B cell (primary cell): ENCODE results near the gene PARD3. TPM values are rescaled to one million over a fixed set of nuclear protein-coding genes. Genes with fewer than 3 reads are reported as not detected.

ENCODE experiments used
- ATAC-seq: fragments of 200-7000 bp; cut with Tn5 transposase; one replicate; pipeline ENCODE4 v1.10.0; 2021; ENCODE audit warnings: low read depth, mild to moderate bottlenecking, moderate number of reproducible peaks, moderate library complexity
- CTCF ChIA-PET: fragments of 350-600 bp; sonication (Branson Sonifier 250); formaldehyde crosslinking; loops from one replicate; lab custom pipeline; 2021; ENCODE audit warnings: antibody characterized with exemption, inconsistent platforms; lab: Charles Lee
- POLR2A ChIA-PET: fragments of 350-600 bp; sonication (Branson Sonifier 250); formaldehyde crosslinking; loops from one replicate; lab custom pipeline; 2021; ENCODE audit warnings: antibody characterized with exemption; lab: Charles Lee
- DNase-seq: peaks from one replicate; pipeline ENCODE4 v3.0.0; 2013
- H2AFZ ChIP-seq: 2 replicates; pipeline ENCODE4 v1.6.1; 2012; ENCODE audit warnings: mild to moderate bottlenecking, low read depth, low read length; ENCODE audit not compliant: insufficient read depth, poor library complexity, severe bottlenecking
- H3K27ac ChIP-seq, 2 donors: 1 replicate in 1 of 2; 2 replicates in 1 of 2; pipeline ENCODE4 v1.5.1; 2012 to 2013; ENCODE audit warnings: low read length in 2 of 2, mild to moderate bottlenecking in 2 of 2, moderate library complexity in 1 of 2
- H3K27me3 ChIP-seq, 4 experiments: fragments of 200-600 bp in 1 of 4; sonication (generic) in 1 of 4; replicated peaks in 1 of 4; 1 replicate in 2 of 4; 2 replicates in 2 of 4; pipeline versions ENCODE4 v1.6.1 to v1.7.0; 2013 to 2016; ENCODE audit warnings: low read length in 3 of 4, mild to moderate bottlenecking in 2 of 4, mixed read lengths in 1 of 4, moderate library complexity in 1 of 4; ENCODE audit not compliant: insufficient read depth in 4 of 4, control insufficient read depth in 3 of 4; ENCODE audit errors: control extremely low read depth in 1 of 4
- H3K36me3 ChIP-seq, 2 experiments: replicated peaks in 1 of 2; 1 replicate in 1 of 2; 2 replicates in 1 of 2; pipeline versions ENCODE4 v1.6.1 to v1.7.1; 2013; ENCODE audit warnings: low read length in 1 of 2; ENCODE audit not compliant: insufficient read depth in 2 of 2, control insufficient read depth in 1 of 2; ENCODE audit errors: control extremely low read depth in 1 of 2, extremely low read depth in 1 of 2
- H3K4me1 ChIP-seq, 2 donors: fragments of 200-600 bp in 1 of 2; sonication (generic) in 1 of 2; 1 replicate in 1 of 2; 2 replicates in 1 of 2; pipeline versions ENCODE4 v1.5.1 to v1.6.1; 2013 to 2017; ENCODE audit warnings: low read length in 2 of 2; ENCODE audit not compliant: control insufficient read depth in 2 of 2, insufficient read depth in 2 of 2
- H3K4me2 ChIP-seq: replicated peaks from 2 replicates; pipeline ENCODE3; 2012; ENCODE audit warnings: mild to moderate bottlenecking, low read depth, low read length; ENCODE audit not compliant: poor library complexity, severe bottlenecking
- H3K4me3 ChIP-seq, 5 experiments: fragments of 200-600 bp in 1 of 5; sonication (generic) in 1 of 5; 1 replicate in 3 of 5; 2 replicates in 2 of 5; pipeline versions ENCODE4 v1.5.1 to v1.7.0; 2011 to 2016; ENCODE audit warnings: low read length in 4 of 5, mild to moderate bottlenecking in 4 of 5, low read depth in 2 of 5, control low read depth in 1 of 5, moderate library complexity in 1 of 5; ENCODE audit not compliant: insufficient read depth in 1 of 5; ENCODE audit errors: control extremely low read depth in 1 of 5, extremely low read depth in 1 of 5
- H3K79me2 ChIP-seq: fragments of 200-600 bp; sonication (generic); one replicate; pipeline ENCODE4 v1.6.0; 2016; ENCODE audit warnings: low read length; ENCODE audit not compliant: control insufficient read depth, insufficient read depth
- H3K9ac ChIP-seq: fragments of 200-600 bp; sonication (generic); 2 replicates; pipeline ENCODE4 v1.6.1; 2017; ENCODE audit warnings: mild to moderate bottlenecking, low read length, moderate library complexity
- H3K9me3 ChIP-seq, 3 donors: one replicate each; pipeline versions ENCODE4 v1.6.1 to v1.7.1; 2013; ENCODE audit warnings: low read length in 2 of 3; ENCODE audit not compliant: control insufficient read depth in 2 of 3, insufficient read depth in 1 of 3; ENCODE audit errors: control extremely low read depth in 1 of 3
- H4K20me1 ChIP-seq: 2 replicates; pipeline ENCODE4 v1.6.0; 2012; ENCODE audit warnings: mild to moderate bottlenecking, low read length; ENCODE audit not compliant: insufficient read depth, control insufficient read depth, poor library complexity, severe bottlenecking
- H3K27ac Mint-ChIP-seq: one replicate; pipeline ENCODE4 v1.8.0; 2021; ENCODE audit warnings: mixed read lengths
- H3K27me3 Mint-ChIP-seq: one replicate; pipeline ENCODE4 v1.8.0; 2021; ENCODE audit warnings: mixed read lengths
- H3K4me1 Mint-ChIP-seq: one replicate; pipeline ENCODE4 v1.8.0; 2021; ENCODE audit warnings: mixed read lengths
- H3K4me3 Mint-ChIP-seq: one replicate; pipeline ENCODE4 v1.8.0; 2021; ENCODE audit warnings: mixed read lengths
- H3K9me3 Mint-ChIP-seq: one replicate; pipeline ENCODE4 v1.8.0; 2022; ENCODE audit warnings: mixed read lengths; ENCODE audit not compliant: insufficient read depth
- EZH2 ChIP-seq: IDR thresholded peaks from 2 replicates; pipeline ENCODE4 v1.6.1; 2012; ENCODE audit warnings: borderline replicate concordance, low read depth, mild to moderate bottlenecking, moderate library complexity, low read length; ENCODE audit not compliant: insufficient read depth, poor library complexity, severe bottlenecking
- WGBS: methylation state at CpG from one replicate; pipeline ENCODE4 v1.1.5; 2013; ENCODE audit warnings: missing lambda C conversion rate; ENCODE audit not compliant: insufficient coverage; 5-methylcytosine and 5-hydroxymethylcytosine counted together
- intact Hi-C: fragments of 100-400 bp; cut with micrococcal nuclease; formaldehyde crosslinking; loops from one replicate; pipeline ENCODE4 v1.10.0; 2022
- polyA plus RNA-seq: library from polyadenylated mRNA; depleted of rRNA; stranded (reverse); fragments of >200 nt; gene quantifications from 2 replicates; pipeline ENCODE4 v1.2.3, GENCODE V29; 2012
- total RNA-seq, 2 donors: library from RNA; stranded (reverse); fragments of 120-200 nt in 1 of 2; gene quantifications; 1 replicate in 1 of 2; 2 replicates in 1 of 2; pipeline versions ENCODE4 v1.2.3 to v1.2.4, GENCODE V29; 2013 to 2022
- TF ChIP-seq, protein P1 (sequence below): fragments of 200-600 bp; IDR thresholded peaks from one replicate; pipeline ENCODE4 v1.8.0; 2022; ENCODE audit warnings: antibody characterized with exemption, mild to moderate bottlenecking

PARD3 gene
- total and polyA plus RNA-seq, 2 donors (not counting 1 experiment from before 2014, with no cell fraction given), result not detected

DNA sequence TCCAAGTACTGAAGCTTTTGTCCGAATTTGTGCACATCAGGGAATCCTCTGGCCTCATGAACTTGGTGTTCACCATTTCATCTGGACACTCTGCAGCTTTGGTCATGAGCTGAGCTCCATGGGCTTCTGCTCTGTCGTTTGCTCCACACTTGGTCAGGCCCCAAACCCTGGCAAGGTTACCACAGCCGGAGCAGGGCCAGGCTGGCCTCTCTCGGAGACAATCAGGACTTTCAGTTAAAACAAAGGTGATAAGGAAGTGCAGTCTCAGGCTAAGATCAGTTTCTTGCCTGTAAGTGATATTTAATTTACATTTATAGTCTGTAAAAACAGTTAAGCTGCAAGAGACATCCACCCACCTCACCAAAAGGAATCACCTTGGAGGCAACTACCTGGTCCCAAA is 558.9 kb downstream of the PARD3 start:
- H3K4me1 ChIP-seq, result no peaks in the 10 kb centered on the region
- no peak overlapping the region for H3K27ac Mint-ChIP-seq
- WGBS, result 69% methylated on average over 2 of the region's 4 CpGs

DNA sequence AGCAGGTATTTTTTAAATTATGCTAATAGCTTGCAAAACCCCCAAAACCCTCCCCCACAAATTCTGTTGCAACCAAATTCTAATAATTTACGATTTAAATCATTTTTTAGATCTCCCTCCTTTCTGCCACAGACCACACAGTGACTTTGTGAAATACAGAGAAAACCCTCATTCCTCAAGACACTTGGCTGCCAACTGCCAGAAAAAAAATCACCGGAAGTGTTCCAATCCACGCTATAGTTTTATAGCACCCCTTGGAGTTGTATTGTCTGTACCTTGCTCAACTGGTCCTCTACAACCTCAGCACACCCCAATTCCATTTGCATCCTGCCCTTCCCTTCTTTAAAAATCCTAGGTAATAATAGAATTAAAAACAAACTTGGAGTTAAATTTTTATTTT is 560.1 kb downstream of the PARD3 start:
- no peaks in the 10 kb centered on the region for H4K20me1 ChIP-seq
- ATAC-seq, result no peak
- no peak overlapping the region for H3K4me2 ChIP-seq
- 0% methylated on average over 1 of the region's 3 CpGs for WGBS
- H3K27me3 Mint-ChIP-seq, result no peaks in the 10 kb centered on the region
- no peak for DNase-seq
- H3K27me3 ChIP-seq, result no peaks in the 10 kb centered on the region
- no peaks in the 10 kb centered on the region for H3K36me3 ChIP-seq
- H3K4me3 Mint-ChIP-seq, result no peak overlapping the region
- intact Hi-C loops, result no loop called here
- no peak for TF ChIP-seq EZH2
- TF ChIP-seq, protein P1, sequence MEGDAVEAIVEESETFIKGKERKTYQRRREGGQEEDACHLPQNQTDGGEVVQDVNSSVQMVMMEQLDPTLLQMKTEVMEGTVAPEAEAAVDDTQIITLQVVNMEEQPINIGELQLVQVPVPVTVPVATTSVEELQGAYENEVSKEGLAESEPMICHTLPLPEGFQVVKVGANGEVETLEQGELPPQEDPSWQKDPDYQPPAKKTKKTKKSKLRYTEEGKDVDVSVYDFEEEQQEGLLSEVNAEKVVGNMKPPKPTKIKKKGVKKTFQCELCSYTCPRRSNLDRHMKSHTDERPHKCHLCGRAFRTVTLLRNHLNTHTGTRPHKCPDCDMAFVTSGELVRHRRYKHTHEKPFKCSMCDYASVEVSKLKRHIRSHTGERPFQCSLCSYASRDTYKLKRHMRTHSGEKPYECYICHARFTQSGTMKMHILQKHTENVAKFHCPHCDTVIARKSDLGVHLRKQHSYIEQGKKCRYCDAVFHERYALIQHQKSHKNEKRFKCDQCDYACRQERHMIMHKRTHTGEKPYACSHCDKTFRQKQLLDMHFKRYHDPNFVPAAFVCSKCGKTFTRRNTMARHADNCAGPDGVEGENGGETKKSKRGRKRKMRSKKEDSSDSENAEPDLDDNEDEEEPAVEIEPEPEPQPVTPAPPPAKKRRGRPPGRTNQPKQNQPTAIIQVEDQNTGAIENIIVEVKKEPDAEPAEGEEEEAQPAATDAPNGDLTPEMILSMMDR, result no peak
- H3K27ac ChIP-seq, result no peak overlapping the region
- H3K4me1 ChIP-seq, result no peaks in the 10 kb centered on the region
- ChIA-PET CTCF (no interaction called here), POLR2A (no interaction called here)
- H3K4me1 Mint-ChIP-seq, result no peaks in the 10 kb centered on the region
- H2AFZ ChIP-seq, result no peak overlapping the region
- H3K4me3 ChIP-seq, result no peak overlapping the region
- H3K9ac ChIP-seq, result no peak overlapping the region
- no peak overlapping the region for H3K27ac Mint-ChIP-seq
- no peaks in the 10 kb centered on the region for H3K9me3 ChIP-seq
- H3K9me3 Mint-ChIP-seq, result no peaks in the 10 kb centered on the region
- H3K79me2 ChIP-seq, result no peaks in the 10 kb centered on the region

More for the DNA sequence above, 558.9 kb downstream of the PARD3 start:
- Histone ChIP-seq H3K27ac (no peak overlapping the region), H2AFZ (no peak overlapping the region), H4K20me1 (no peaks in the 10 kb centered on the region), H3K36me3 (no peaks in the 10 kb centered on the region), H3K27me3 (no peaks in the 10 kb centered on the region), H3K9me3 (peaks cover 0 to 3% (median 0%) of the 10 kb centered on the region in 3 donors), H3K4me3 (no peak overlapping the region), H3K9ac (no peak overlapping the region), H3K4me2 (no peak overlapping the region), H3K79me2 (no peaks in the 10 kb centered on the region)
- H3K4me3 Mint-ChIP-seq, result no peak overlapping the region
- CTCF ChIA-PET, result no interaction called here
- DNase-seq (no peak), ATAC-seq (no peak)
- no peaks in the 10 kb centered on the region for H3K27me3 Mint-ChIP-seq
- no peaks in the 10 kb centered on the region for H3K9me3 Mint-ChIP-seq
- no peaks in the 10 kb centered on the region for H3K4me1 Mint-ChIP-seq
- POLR2A ChIA-PET, result no interaction called here
- TF ChIP-seq, protein P1, result no peak
- intact Hi-C loops, result no loop called here
